ENCODE results near the gene PIR. TPM values are rescaled to one million over a fixed set of nuclear protein-coding genes. Genes with fewer than 3 reads are reported as not detected.
A peak's percentile ranks its signal among the peaks of the same experiment; 100 is the strongest.

The PIR gene
- total and polyA plus RNA-seq, 9 of the 15 experiments (the other 6 are each of a cell fraction or from before 2014, with no cell fraction given), result 7.5 to 29.8 (median 11.5) TPM

DNA sequence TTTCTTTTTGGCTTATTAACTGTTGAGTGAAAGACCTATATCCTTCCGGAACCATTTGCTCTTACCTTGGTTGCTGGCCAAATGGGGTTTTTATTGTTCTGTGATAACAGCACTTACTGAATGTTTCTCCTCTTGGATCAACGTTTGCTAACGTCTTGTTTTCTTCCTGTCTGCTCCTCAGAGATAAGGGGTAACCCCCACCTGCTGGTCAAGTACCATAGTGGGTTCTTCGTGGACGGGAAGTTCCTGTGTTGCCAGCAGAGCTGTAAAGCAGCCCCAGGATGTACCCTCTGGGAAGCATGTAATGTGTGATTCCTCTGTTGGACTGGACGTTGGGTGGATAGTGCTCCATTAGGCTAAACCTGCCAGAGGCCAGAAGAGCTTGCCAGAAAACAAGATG lies 22.8 kb upstream of the PIR start:
- Histone ChIP-seq H4K20me1 (replicated peaks; ENCODE audit: control insufficient read depth, insufficient read depth, low read length) (no peaks in the 10 kb centered on the region), H3K4me3 (no peak overlapping the region), H3K36me3 (ENCODE audit: control insufficient read depth, insufficient read depth, low read length) (no peaks in the 10 kb centered on the region), H3K9me3 (replicated peaks; ENCODE audit: control insufficient read depth, insufficient read depth, low read depth, low read length) (no peaks in the 10 kb centered on the region), H3K27ac (ENCODE audit: extremely low read depth, low read depth, low read length) (peak overlapping the region; percentile 68), H2AFZ (ENCODE audit: low read depth, low read length) (peak overlapping the region; percentile 71), H3K4me2 (ENCODE audit: insufficient read depth, low read length) (peak overlapping the region; percentile 33; the same call in 1 of the 2 replicates), H3K9me1 (ENCODE audit: control insufficient read depth, insufficient read depth, low read length) (no peaks in the 10 kb centered on the region), H3K79me2 (ENCODE audit: control insufficient read depth, insufficient read depth, low read length) (no peaks in the 10 kb centered on the region), H3K9ac (ENCODE audit: insufficient read depth in 1 of 2, low read depth in 2 of 2, low read length in 2 of 2) (peak overlapping the region in 1 of 2 experiments; percentile 24; a peak in 1 of 4 replicates), H3K27me3 (ENCODE audit: control insufficient read depth in 2 of 2, insufficient read depth in 2 of 2, low read length in 2 of 2) (no peaks in the 10 kb centered on the region), H3K4me1 (replicated peaks in 1 of 2; ENCODE audit: control insufficient read depth in 2 of 2, insufficient read depth in 2 of 2, low read length in 2 of 2) (peaks cover 0 to 40% of the 10 kb centered on the region in 2 experiments)
- DNase-seq (ENCODE audit: extremely low read depth in 1 of 4, low spot score in 3 of 4) (peak; percentile 57 to 87 (median 70)), FAIRE-seq (peak; percentile 97), ATAC-seq (peak; percentile 84)
- 0% methylated on average over 6 of the region's 6 CpGs for WGBS (ENCODE audit: insufficient coverage, low coverage, missing lambda C conversion rate)
- intact Hi-C loops (cut with micrococcal nuclease) (no loop called here), in situ Hi-C loops (cut with MboI) (no loop called here)
- ChIA-PET POLR2A (interaction anchor here (1.0 to 1.1 kb wide), 2 partner anchors 11 to 12 kb away, joined by 3 read pairs; no protein-coding TSS in a partner anchor), CTCF (ENCODE audit: low intra/inter-chr PET ratio) (no interaction called here)
- BruUV-seq (replicated peaks), result no TSS peak
- TF ChIP-seq HDAC1 (IDR thresholded peaks at IDR 0.05), result peak in 1 of 2 experiments; percentile 58; a peak in 2 of 4 replicates
- no peak for TF ChIP-seq PCBP1 (IDR thresholded peaks at IDR 0.05; ENCODE audit: low read depth, low read length, poor library complexity, severe bottlenecking)
- TF ChIP-seq JUN (IDR thresholded peaks at IDR 0.05; ENCODE audit: borderline replicate concordance, low read depth, low read length), result peak; percentile 22; the same call in 1 of the 2 replicates
- no peak for TF ChIP-seq JUN (CRISPR knock-in tag; IDR thresholded peaks at IDR 0.05; ENCODE audit: borderline replicate concordance)
- TF ChIP-seq CREM (IDR thresholded peaks at IDR 0.05; ENCODE audit: low read depth), result peak; percentile 70
- peak; percentile 78 for TF ChIP-seq ZEB2 (IDR thresholded peaks at IDR 0.05)
- no peak for TF ChIP-seq NFXL1 (CRISPR knock-in tag; IDR thresholded peaks at IDR 0.05)
- TF ChIP-seq SMARCE1 (IDR thresholded peaks at IDR 0.05), result peak; percentile 88
- TF ChIP-seq KLF6 (CRISPR knock-in tag; IDR thresholded peaks at IDR 0.05; ENCODE audit: borderline replicate concordance), result 0 out of 2 replicates have a peak, but pooled peaks have one; percentile 21
- TF ChIP-seq MTF1 (CRISPR knock-in tag; IDR thresholded peaks at IDR 0.05; ENCODE audit: borderline replicate concordance), result no peak
- no peak for TF ChIP-seq PTTG1 (tag; IDR thresholded peaks at IDR 0.05; ENCODE audit: low read depth)
- peak; percentile 93 for TF ChIP-seq ETV5 (CRISPR knock-in tag; IDR thresholded peaks at IDR 0.05; ENCODE audit: low read depth)
- TF ChIP-seq MTA3 (IDR thresholded peaks at IDR 0.05; ENCODE audit: borderline replicate concordance), result peak; percentile 83; the same call in 1 of the 2 replicates
- TF ChIP-seq ZBTB34 (CRISPR knock-in tag; IDR thresholded peaks at IDR 0.05), result no peak
- TF ChIP-seq, protein P1, sequence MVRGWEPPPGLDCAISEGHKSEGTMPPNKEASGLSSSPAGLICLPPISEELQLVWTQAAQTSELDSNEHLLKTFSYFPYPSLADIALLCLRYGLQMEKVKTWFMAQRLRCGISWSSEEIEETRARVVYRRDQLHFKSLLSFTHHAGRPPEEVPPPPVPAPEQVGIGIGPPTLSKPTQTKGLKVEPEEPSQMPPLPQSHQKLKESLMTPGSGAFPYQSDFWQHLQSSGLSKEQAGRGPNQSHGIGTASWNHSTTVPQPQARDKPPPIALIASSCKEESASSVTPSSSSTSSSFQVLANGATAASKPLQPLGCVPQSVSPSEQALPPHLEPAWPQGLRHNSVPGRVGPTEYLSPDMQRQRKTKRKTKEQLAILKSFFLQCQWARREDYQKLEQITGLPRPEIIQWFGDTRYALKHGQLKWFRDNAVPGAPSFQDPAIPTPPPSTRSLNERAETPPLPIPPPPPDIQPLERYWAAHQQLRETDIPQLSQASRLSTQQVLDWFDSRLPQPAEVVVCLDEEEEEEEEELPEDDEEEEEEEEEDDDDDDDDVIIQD (CRISPR knock-in tag; IDR thresholded peaks at IDR 0.05), result no peak
- peak; percentile 72 for TF ChIP-seq ZNF592 (IDR thresholded peaks at IDR 0.05)
- TF ChIP-seq MBD2 (IDR thresholded peaks at IDR 0.05; ENCODE audit: borderline replicate concordance, low read depth), result 0 out of 2 replicates have a peak, but pooled peaks have one; percentile 37
